Right atrium auricular region (tissue), 2 donors: ENCODE results near the gene RPP38. TPM values are rescaled to one million over a fixed set of nuclear protein-coding genes. Genes with fewer than 3 reads are reported as not detected.

ENCODE experiments used
- DNase-seq: peaks from one replicate; pipeline ENCODE4 v3.0.0-alpha.2; 2019; ENCODE audit warnings: low spot score
- H3K27ac ChIP-seq, 2 donors: fragments of 200-600 bp; sonication (generic); 1 replicate in 1 of 2; 2 replicates in 1 of 2; pipeline ENCODE4 v1.5.1; 2016 to 2019
- H3K27me3 ChIP-seq, 2 donors: fragments of 200-600 bp; sonication (generic); one replicate each; pipeline versions ENCODE4 v1.5.1 to v1.6.0; 2017 to 2019
- H3K36me3 ChIP-seq: fragments of 200-600 bp; sonication (generic); one replicate; pipeline ENCODE4 v1.5.1; 2016
- H3K4me1 ChIP-seq, 2 donors: fragments of 200-600 bp; sonication (generic); one replicate each; pipeline versions ENCODE4 v1.5.1 to v1.6.0; 2017 to 2019
- H3K4me3 ChIP-seq, 2 donors: fragments of 200-600 bp; sonication (generic); 1 replicate in 1 of 2; 2 replicates in 1 of 2; pipeline ENCODE4 v1.5.1; 2017 to 2019; ENCODE audit warnings: mild to moderate bottlenecking in 1 of 2, moderate library complexity in 1 of 2
- H3K9me3 ChIP-seq, 2 donors: fragments of 200-600 bp; sonication (generic); one replicate each; pipeline ENCODE4 v1.5.1; 2019
- total RNA-seq, 2 donors: library from RNA; depleted of rRNA; stranded (reverse); fragments of >200 nt; gene quantifications; one replicate each; pipeline ENCODE4 v1.1.0, GENCODE V29; 2016
- TF ChIP-seq, protein P1 (sequence below), 2 donors: fragments of 200-600 bp; sonication (generic); IDR thresholded peaks; one replicate each; pipeline ENCODE4 v1.5.1; 2019; ENCODE audit warnings: antibody characterized with exemption in 2 of 2

RPP38 gene
- total RNA-seq, 2 donors from 2014 or later, result 11.5 to 12.3 TPM

DNA sequence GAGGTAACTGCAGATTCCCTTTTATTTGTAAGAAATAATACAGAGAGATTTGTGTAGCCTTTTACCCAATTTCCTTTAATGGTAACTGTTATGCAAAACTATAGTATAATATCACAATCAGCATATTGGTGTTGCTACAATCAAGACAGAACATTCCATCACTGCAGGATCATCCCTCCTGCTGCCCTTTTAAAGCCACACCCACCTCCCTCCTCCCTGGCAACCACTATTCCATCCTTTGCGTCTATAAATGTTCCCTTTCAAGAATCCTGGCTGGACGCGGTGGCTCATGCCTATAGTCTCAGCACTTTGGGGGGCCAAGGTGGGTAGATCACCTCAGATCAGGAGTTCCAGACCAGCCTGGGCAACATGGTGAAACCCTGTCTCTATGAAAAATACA is 21.7 kb upstream of the RPP38 start:
- no peaks in the 10 kb centered on the region for H3K27me3 ChIP-seq
- TF ChIP-seq, protein P1, sequence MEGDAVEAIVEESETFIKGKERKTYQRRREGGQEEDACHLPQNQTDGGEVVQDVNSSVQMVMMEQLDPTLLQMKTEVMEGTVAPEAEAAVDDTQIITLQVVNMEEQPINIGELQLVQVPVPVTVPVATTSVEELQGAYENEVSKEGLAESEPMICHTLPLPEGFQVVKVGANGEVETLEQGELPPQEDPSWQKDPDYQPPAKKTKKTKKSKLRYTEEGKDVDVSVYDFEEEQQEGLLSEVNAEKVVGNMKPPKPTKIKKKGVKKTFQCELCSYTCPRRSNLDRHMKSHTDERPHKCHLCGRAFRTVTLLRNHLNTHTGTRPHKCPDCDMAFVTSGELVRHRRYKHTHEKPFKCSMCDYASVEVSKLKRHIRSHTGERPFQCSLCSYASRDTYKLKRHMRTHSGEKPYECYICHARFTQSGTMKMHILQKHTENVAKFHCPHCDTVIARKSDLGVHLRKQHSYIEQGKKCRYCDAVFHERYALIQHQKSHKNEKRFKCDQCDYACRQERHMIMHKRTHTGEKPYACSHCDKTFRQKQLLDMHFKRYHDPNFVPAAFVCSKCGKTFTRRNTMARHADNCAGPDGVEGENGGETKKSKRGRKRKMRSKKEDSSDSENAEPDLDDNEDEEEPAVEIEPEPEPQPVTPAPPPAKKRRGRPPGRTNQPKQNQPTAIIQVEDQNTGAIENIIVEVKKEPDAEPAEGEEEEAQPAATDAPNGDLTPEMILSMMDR (IDR thresholded peaks at IDR 0.05), result no peak

DNA sequence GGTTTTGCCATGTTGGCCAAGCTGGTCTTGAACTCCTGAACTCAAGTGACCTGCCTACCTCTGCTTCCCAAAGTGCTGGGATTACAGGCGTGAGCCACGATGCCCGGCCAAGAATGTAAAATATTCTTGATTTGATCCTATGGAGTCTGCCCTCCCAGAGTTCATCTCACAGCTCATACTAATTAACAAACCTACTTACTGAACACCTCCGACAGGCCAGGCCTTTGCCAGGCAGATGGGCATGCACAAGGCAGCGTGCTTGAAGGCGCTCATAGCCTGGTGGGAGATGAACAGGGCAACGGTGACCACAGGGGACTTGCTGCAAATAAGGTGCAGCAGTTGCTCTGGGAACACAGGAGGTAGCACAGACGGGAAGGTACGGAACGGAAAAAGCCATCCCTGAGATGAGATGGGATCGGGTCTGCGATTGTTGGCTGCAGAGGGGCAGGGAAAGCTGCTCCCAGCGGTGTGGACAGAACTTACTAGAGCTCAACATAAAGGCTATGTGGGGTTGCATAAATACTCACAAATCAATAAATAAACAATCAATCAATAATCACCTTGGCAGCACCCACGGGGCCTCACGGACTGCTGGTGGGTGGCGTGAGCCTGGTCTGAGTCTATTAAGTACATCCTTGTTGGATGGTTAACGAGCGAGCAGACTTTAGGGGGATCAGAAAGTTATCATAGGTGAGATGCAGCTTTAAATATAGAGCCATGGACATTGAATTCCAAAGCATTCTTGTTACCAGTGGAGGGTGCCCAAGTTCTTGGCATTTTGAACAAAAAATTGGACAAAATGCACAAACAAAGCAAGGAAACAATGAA is 13.3 kb upstream of the RPP38 start:
- H3K27me3 ChIP-seq, result no peaks in the 10 kb centered on the region
- H3K9me3 ChIP-seq, result no peaks in the 10 kb centered on the region
- TF ChIP-seq, protein P1 (IDR thresholded peaks at IDR 0.05), result no peak
- no peaks in the 10 kb centered on the region for H3K36me3 ChIP-seq
- peak overlapping the region; percentile 17 to 44 for H3K27ac ChIP-seq
- peaks cover 0 to 15% of the 10 kb centered on the region in 2 donors for H3K4me1 ChIP-seq
- DNase-seq, result no peak
- peak overlapping the region; percentile 32 to 49 for H3K4me3 ChIP-seq

More for the DNA sequence above, 21.7 kb upstream of the RPP38 start:
- no peak overlapping the region for H3K27ac ChIP-seq
- H3K36me3 ChIP-seq, result no peaks in the 10 kb centered on the region
- no peaks in the 10 kb centered on the region for H3K4me1 ChIP-seq
- no peak overlapping the region for H3K4me3 ChIP-seq
- DNase-seq, result no peak
- peaks cover 0 to 5% of the 10 kb centered on the region in 2 donors for H3K9me3 ChIP-seq

DNA sequence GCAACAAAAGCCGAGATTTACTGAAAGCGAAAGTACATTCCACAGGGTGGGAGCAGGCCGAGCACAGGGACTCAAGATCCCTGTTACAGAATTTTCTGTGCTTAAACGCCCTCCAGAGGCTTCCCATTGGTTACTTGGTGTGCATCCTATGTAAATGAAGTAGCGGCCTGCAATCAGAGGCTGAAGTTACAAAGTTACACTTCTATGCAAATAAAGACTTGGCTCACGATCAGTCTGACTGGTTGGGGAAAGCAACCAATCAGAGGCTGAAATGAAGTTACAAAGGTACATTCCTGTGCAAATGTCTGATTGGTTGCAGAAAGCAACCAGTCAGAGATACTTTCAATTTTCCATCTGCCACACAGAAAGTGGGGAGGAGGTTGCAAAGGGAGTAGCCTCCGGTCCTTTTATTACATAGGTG is 12.6 kb upstream of the RPP38 start:
- TF ChIP-seq, protein P1 (IDR thresholded peaks at IDR 0.05), result peak in 1 of 2 donors; percentile 29
- no peaks in the 10 kb centered on the region for H3K36me3 ChIP-seq
- no peaks in the 10 kb centered on the region for H3K27me3 ChIP-seq
- no peaks in the 10 kb centered on the region for H3K9me3 ChIP-seq
- peak overlapping the region in 1 of 2 donors; percentile 44 for H3K27ac ChIP-seq
- peak; percentile 68 for DNase-seq
- H3K4me1 ChIP-seq, result peaks cover 0 to 18% of the 10 kb centered on the region in 2 donors
- peak overlapping the region; percentile 32 to 49 for H3K4me3 ChIP-seq

DNA sequence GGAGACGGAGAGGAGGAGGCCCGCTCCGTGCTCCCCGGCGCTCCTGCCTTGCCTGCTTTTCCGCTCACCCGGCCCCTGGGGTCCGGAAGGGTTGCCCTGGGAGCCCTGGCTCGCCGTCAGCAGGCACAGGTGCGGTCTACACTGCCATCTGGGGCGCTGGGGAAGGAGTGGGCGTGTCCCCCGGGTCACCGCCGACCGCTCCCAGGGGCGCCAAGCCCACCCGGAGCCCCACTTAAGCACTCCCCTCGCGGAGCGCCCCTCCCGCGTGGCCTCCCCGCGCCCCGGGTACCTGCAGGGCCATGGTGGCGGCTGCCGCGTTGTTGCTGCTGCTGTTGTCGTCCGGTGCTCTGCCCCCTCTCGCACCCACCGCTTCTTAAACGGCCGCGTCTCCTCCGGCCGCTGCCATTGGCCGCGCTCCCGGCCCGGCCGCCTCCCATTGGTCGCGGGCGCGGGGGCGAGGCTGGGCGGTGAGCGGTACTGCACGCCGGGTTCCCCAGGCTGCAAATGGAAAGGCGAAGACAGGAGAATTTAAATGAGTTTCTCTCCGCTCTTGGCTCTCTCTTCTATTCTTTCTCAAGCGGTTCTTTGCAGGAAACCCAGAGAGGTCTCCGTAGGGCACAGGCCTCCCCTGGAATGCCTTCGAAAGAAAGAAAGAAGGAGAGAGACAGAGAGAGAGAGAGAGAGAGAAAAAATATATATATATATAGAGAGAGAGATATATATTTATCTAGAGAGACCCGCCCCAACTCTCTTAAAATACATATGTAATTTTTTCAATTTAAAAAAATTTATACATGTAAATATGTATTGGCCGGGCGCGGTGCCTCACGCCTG is 8.5 kb upstream of the RPP38 start, which contains the start of gene ACBD7:
ACBD7 (minus strand) TSS at position 349 of the 834 bp plus-strand sequence; CDS start at position 301, 48 bp downstream.
- Histone ChIP-seq H3K4me1 (peaks cover 0 to 17% of the 10 kb centered on the region in 2 donors), H3K27me3 (no peaks in the 10 kb centered on the region), H3K4me3 (peak within 1 kb of the TSS; percentile 37 to 65), H3K36me3 (no peaks in the 10 kb centered on the region), H3K9me3 (no peaks in the 10 kb centered on the region), H3K27ac (no peak within 1 kb of the TSS)
- TF ChIP-seq, protein P1 (IDR thresholded peaks at IDR 0.05), result peak; percentile 37 to 59
- DNase-seq, result peak; percentile 73

DNA sequence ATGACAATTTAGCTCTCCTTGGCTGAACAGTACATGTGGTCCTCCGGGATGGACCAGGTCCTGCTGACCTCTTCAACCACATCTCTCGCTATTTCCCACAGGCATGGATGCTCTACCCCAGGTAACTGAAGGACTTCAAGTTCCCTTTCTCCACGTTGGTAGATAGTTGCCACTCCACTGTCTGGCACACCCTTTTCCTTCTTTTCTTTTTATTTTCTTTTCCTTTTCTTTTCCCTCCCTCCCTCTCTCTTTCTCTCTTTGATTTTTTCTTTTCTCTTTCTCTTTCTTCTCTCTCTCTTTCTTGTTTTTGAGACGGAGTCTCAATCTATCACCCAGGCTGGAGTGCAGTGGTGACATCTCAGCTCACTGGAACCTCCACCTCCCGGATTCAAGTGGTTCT is 5.7 kb upstream of the RPP38 start:
- H3K27ac ChIP-seq, result no peak overlapping the region
- no peaks in the 10 kb centered on the region for H3K9me3 ChIP-seq
- H3K27me3 ChIP-seq, result no peaks in the 10 kb centered on the region
- peaks cover 0 to 13% of the 10 kb centered on the region in 2 donors for H3K4me1 ChIP-seq
- no peaks in the 10 kb centered on the region for H3K36me3 ChIP-seq
- no peak overlapping the region for H3K4me3 ChIP-seq
- DNase-seq, result no peak
- TF ChIP-seq, protein P1 (IDR thresholded peaks at IDR 0.05), result no peak
